ENCODE results near the gene SERPINE2.

DNA sequence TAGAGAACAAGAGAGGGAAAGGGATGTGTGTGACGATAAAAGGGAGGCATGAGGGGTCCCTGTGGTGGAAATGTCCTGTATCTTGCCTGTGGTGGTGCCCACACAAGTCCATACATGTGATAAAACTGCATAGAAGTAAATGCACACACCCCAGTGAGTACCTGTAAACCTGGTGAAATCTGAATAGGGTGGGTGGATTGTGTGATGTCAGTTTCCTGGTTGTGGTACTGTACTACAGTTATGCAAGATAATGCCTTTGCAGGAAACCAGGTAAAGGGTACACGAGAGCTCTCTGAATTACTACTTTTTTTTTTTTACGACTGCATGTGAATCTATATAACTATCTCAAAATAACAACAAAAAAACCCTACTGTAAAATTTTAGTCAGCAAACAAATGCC, 22.1 kb downstream of the SERPINE2 start:
- TF ChIP-seq, protein P1, sequence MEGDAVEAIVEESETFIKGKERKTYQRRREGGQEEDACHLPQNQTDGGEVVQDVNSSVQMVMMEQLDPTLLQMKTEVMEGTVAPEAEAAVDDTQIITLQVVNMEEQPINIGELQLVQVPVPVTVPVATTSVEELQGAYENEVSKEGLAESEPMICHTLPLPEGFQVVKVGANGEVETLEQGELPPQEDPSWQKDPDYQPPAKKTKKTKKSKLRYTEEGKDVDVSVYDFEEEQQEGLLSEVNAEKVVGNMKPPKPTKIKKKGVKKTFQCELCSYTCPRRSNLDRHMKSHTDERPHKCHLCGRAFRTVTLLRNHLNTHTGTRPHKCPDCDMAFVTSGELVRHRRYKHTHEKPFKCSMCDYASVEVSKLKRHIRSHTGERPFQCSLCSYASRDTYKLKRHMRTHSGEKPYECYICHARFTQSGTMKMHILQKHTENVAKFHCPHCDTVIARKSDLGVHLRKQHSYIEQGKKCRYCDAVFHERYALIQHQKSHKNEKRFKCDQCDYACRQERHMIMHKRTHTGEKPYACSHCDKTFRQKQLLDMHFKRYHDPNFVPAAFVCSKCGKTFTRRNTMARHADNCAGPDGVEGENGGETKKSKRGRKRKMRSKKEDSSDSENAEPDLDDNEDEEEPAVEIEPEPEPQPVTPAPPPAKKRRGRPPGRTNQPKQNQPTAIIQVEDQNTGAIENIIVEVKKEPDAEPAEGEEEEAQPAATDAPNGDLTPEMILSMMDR (conservative IDR thresholded peaks at IDR 0.05): no peak
- no peak for TF ChIP-seq ZFX (IDR thresholded peaks at IDR 0.05)
